GM21526 (cell line): ENCODE measurements around the gene TNFSF13.

Source experiments
- ATAC-seq: cut with Tn5 transposase; IDR thresholded peaks from one replicate; pipeline ENCODE4 v1.9.1; 2021; ENCODE audit warnings: moderate library complexity; ENCODE audit not compliant: unreplicated experiment, low FRiP score

The TNFSF13 gene, protein sequence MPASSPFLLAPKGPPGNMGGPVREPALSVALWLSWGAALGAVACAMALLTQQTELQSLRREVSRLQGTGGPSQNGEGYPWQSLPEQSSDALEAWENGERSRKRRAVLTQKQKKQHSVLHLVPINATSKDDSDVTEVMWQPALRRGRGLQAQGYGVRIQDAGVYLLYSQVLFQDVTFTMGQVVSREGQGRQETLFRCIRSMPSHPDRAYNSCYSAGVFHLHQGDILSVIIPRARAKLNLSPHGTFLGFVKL

GRCh38 chr17:7558544-7559319 lies at the start of gene TNFSF13:
Gene TNFSF13 (plus strand): TSS chr17:7558750. CDS start chr17:7559040, 290 bp downstream.
- no peak for ATAC-seq

- no peak for ATAC-seq
Observed at GRCh38 chr17:7508846-7509245, 49.7 kb upstream of the TNFSF13 start.

DNA sequence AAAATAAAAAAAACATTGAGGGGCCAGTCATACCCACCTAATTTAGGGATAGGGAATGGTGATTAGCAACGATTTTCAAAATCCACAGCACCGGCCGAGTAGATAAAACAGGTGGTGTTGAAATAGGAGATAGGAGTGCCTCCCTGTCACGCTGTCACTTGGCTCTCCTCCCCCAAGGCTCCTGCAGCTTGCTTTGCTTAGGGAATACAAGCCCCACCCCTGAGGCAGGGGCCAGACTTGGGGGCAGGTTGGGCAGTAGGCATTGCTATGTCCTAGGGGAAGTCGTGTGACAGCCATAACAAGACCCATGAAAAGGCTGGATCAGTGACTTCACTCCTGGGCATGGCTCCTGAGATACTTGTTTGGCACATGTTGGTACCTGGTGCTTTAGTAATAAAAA lies 48.6 kb upstream of the TNFSF13 start:
- no peak for ATAC-seq

DNA sequence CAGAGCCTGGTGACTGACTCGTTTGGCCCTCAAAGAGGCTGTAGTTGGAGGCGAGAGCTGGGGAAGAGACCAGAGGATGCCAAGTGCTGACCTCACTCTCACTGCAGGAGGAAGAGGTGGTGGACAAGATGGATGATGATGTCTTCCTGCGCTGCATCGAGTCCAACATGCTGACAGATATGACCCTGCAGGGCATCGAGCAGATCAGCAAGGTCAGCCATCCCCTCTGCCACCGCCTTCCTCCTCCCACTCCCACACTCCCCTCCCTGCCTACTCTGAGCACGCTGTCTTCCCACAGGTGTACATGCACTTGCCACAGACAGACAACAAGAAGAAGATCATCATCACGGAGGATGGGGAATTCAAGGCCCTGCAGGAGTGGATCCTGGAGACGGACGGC lies 47.4 kb upstream of the TNFSF13 start:
- ATAC-seq, result no peak

GRCh38 chr17:7512105-7512504 lies 46.4 kb upstream of the TNFSF13 start:
- no peak for ATAC-seq

DNA sequence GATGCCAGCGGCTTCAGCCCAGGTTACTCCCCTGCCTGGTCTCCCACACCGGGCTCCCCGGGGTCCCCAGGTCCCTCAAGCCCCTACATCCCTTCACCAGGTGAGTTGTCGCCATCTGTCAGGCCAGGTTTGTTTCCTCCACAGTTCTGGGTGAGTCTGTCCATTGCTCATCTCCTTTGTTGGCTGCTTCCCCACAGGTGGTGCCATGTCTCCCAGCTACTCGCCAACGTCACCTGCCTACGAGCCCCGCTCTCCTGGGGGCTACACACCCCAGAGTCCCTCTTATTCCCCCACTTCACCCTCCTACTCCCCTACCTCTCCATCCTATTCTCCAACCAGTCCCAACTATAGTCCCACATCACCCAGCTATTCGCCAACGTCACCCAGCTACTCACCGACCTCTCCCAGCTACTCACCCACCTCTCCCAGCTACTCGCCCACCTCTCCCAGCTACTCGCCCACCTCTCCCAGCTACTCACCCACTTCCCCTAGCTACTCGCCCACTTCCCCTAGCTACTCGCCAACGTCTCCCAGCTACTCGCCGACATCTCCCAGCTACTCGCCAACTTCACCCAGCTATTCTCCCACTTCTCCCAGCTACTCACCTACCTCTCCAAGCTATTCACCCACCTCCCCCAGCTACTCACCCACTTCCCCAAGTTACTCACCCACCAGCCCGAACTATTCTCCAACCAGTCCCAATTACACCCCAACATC lies 45.6 kb upstream of the TNFSF13 start:
- no peak for ATAC-seq

- no peak for ATAC-seq
Observed at GRCh38 chr17:7513850-7514419, 44.6 kb upstream of the TNFSF13 start.

- no peak for ATAC-seq
Observed at GRCh38 chr17:7515911-7516610, 42.5 kb upstream of the TNFSF13 start.

DNA sequence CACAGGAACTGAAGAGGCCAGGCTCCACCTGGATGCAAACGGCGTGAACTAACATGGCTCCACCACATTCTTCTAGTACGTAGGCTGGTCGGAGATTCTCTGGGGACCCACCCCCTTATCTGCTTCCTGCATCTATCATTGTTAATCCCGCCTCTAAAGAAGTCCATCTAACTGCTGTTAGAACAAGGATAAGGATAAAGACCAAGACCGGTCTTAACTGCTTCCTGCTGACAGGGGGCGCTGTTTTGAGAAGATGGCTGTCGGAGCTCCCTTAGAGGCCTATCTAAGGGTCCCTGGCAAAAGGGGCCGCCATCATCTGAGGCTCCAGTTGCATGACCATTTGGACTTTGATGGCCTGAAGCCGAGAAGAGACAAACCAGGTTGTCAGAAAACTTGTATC lies 35.5 kb upstream of the TNFSF13 start:
- no peak for ATAC-seq

- ATAC-seq, result no peak
Observed at GRCh38 chr17:7528842-7529241, 29.7 kb upstream of the TNFSF13 start.

DNA sequence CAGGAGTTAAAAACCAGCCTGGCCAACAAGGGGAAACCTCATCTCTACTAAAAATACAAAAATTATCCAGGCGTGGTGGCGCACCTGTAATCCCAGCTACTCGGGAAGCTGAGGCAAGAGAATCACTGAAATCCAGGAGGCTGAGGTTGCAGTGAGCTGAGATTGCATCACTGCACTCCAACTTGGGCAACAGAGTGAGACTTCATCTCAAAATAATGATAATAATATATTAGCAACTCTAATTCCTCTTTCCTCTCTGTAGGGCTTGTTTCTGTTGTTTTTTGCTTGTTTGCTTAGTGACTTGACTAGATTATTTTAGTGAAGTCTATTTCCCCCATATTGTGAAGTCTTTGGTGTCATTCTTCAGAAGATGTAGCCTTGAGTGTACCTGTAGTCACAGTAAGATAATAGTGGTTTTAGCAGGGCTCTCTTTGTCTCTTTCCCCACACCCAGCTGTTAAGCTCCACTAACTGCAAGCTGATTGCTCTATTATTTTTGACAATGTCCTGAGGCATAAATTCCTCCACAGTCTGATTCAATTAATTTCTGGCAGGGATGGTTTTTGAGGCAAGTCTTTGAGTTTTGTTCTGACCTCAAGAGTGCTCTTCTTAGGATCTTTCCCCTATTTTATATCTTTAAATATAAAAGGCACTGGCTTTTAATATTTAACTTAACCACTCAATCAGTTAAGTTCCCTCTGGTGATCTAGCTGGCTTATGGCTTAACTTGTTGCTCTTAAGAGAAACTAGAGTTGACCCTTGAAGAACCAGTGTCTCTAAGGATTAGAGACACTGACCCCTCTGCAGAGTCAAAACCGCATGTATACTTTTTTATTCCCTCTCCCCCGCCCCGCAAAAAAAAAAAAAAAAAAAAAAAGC lies 28.3 kb upstream of the TNFSF13 start:
- no peak for ATAC-seq

- no peak for ATAC-seq
Observed at GRCh38 chr17:7538050-7538449, 20.5 kb upstream of the TNFSF13 start.

DNA sequence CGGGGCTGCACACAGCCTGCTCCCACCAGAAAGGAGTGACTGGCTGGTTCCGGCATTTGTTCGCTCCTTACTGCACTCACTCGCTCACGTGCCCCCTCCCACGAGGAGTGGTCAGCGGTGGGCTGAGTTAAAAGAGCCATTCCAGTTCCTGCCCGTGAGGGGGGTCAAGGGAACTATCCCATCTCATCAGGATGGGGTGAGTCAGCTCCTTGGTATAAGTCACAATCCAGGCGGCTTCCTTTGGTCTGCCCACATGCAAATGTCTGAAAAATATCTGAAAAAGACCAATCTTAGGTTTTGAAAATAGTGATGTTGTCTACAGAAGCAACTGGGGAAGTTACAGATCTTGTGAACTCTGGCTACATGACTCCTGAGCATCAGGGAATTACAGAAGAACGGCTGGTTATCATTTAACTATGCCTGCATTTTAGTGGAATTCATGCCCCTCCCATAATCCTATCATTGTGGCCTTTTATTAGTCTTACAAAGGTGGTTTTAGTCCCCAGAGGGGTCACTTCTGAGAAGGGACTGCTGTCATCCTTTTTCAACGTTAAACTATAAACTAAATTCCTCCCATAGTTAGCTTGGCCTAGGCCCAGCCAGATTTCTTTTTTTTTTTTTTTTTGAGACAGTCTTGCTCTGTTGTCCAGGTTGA lies 19.5 kb upstream of the TNFSF13 start:
- ATAC-seq, result no peak

GRCh38 chr17:7541074-7541621 lies 17.4 kb upstream of the TNFSF13 start:
- ATAC-seq, result no peak

DNA sequence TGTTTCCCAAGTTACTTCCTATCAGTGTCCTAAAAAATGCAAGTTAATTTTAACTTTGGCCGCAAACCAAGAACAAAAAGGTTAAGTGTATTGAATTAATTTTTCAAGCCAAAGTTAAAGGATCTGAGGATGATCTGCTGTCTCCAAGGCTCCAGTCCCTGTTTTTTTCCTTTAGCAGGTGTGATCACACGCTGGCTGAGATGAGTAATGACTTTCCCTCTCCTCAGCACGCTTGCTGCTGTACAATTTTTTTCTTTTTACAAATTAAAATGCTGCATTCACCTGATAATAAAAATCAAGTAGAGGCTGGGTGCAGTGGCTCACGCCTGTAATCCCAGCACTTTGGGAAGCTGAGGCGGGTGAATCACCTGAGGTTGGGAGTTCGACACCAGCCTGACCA lies 13.6 kb upstream of the TNFSF13 start:
- no peak for ATAC-seq

DNA sequence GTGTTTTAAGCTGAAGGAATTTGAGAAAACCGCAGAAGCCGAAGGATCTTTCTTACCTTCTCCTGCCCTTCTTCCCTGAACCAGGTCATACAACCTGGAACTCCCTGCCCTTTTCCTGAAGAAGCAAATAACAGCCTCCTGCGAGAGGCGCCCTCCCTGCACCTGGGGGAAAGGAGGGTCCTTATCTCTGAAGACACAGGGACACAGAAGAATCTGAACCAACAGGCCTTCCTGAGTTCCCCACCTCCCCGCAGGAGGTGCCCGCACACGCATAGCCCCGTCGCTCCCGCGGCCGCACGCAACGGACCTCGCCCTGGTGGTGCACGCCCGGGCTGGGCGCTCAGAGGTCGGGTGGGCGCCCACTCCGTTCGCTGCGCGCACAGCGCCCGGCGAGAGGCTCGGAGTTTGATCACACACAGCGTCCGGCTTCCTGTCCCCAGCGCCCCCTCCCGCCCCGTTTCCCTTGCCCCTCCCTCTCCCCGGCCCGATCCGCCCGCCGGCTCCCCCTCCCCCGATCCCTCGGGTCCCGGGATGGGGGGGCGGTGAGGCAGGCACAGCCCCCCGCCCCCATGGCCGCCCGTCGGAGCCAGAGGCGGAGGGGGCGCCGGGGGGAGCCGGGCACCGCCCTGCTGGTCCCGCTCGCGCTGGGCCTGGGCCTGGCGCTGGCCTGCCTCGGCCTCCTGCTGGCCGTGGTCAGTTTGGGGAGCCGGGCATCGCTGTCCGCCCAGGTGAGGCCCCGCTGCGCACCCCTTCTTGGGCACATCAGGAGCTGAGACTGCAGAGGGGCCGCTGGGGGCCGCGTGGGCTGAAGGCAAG lies 9.8 kb upstream of the TNFSF13 start, which contains the start of gene TNFSF12:
TNFSF12 (plus strand) TSS at position 474 of the 816 bp plus-strand sequence; CDS start at position 570, 96 bp downstream.
- ATAC-seq, result no peak

DNA sequence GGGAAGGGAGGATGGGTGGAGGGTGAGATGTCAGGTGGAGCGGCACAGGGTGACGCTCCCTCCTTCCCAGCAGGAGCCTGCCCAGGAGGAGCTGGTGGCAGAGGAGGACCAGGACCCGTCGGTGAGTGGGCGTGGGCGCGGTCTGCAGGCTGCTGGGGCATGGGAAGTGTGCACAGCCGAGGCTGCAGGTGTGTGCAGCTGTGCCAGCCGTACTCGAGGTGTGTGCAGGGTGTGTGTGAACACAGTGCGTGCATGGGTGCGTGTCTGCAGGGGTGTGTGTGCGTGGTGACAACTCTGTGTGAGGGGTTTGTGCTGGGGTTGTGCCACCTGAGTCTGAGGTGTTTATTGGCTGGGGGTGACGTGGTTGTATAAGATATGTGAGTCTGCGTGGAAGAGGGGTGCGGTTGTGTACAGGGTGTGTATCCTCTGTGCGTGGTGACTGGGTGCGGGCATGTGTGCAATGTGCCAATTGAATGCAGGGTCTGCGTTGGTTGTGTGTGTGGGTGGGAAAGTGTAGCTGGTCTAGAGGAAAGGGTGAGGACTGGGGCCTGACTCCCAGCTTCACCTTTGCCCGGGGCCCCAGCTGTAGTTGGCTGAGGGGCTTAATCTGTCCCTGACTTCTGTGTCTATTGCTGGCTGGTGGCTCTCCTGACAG lies 9.0 kb upstream of the TNFSF13 start:
- ATAC-seq, result no peak
